Aorta (tissue), 5 donors: ENCODE data around the gene NRIP1. TPM values are rescaled to one million over a fixed set of nuclear protein-coding genes. Genes with fewer than 3 reads are reported as not detected.
"Not testable (repeated sequence)": the region's sequence is repeated elsewhere in the genome, so short reads cannot be mapped to it uniquely, and the experiment has no call there.

Source experiments
- ATAC-seq: fragments of 200-7000 bp; cut with Tn5 transposase; one replicate; pipeline ENCODE4 v1.9.1; 2022; ENCODE audit warnings: moderate library complexity; ENCODE audit not compliant: low FRiP score
- DNase-seq, 2 donors: peaks; one replicate each; pipeline ENCODE4 v3.0.0-alpha.2; 2020
- H3K27ac ChIP-seq, 2 donors: one replicate each; pipeline ENCODE4 v1.5.1; 2013; ENCODE audit warnings: low read length in 2 of 2, mild to moderate bottlenecking in 2 of 2, moderate library complexity in 2 of 2, control low read depth in 1 of 2, inconsistent platforms in 1 of 2, low read depth in 1 of 2
- H3K27me3 ChIP-seq, 2 donors: one replicate each; pipeline ENCODE4 v1.6.1; 2013; ENCODE audit warnings: control low read depth in 1 of 2, low read length in 1 of 2, mild to moderate bottlenecking in 1 of 2, moderate library complexity in 1 of 2; ENCODE audit not compliant: insufficient read depth in 2 of 2, control insufficient read depth in 1 of 2
- H3K36me3 ChIP-seq, 2 donors: one replicate each; pipeline ENCODE4 v1.6.1; 2013; ENCODE audit warnings: control low read depth in 1 of 2, low read length in 1 of 2, mild to moderate bottlenecking in 1 of 2; ENCODE audit not compliant: insufficient read depth in 2 of 2, control insufficient read depth in 1 of 2
- H3K4me1 ChIP-seq, 2 donors: one replicate each; pipeline ENCODE4 v1.6.1; 2013; ENCODE audit warnings: low read length in 2 of 2, control low read depth in 1 of 2, mild to moderate bottlenecking in 1 of 2, moderate library complexity in 1 of 2; ENCODE audit not compliant: insufficient read depth in 2 of 2, control insufficient read depth in 1 of 2
- H3K4me3 ChIP-seq, 2 donors: one replicate each; pipeline ENCODE4 v1.5.1; 2013; ENCODE audit warnings: low read length in 2 of 2, control low read depth in 1 of 2, mild to moderate bottlenecking in 1 of 2
- H3K9me3 ChIP-seq: one replicate; pipeline ENCODE4 v1.6.1; 2013; ENCODE audit warnings: mild to moderate bottlenecking, low read length; ENCODE audit not compliant: control insufficient read depth
- WGBS, 2 donors: extraction: QIAGEN DNeasy Blood & Tissue Kit; methylation state at CpG; one replicate each; pipeline ENCODE4 v1.1.7; 2013; 5-methylcytosine and 5-hydroxymethylcytosine counted together
- intact Hi-C, 2 donors: fragments of 100-400 bp; cut with DNase I; formaldehyde crosslinking; loops; one replicate each; pipeline versions ENCODE4 v1.14.2 to v1.15.0; 2022
- polyA plus RNA-seq, 2 donors: library from polyadenylated mRNA; stranded (reverse); fragments of 200-250 nt; gene quantifications; one replicate each; pipeline ENCODE4 v1.2.3, GENCODE V29; 2013
- total RNA-seq, 2 donors: library from RNA; stranded (reverse); fragmentation: NEBNext Ultra II Directional; extraction: Animal tissue kit (Norgen Biotek cat#: 25700); gene quantifications; one replicate each; pipeline ENCODE4 v1.2.1, GENCODE V29; 2021
- donor health status: healthy with polysubstance abuse.
- donor health status: Bipolar disorder and iron deficiency.
- donor health status: DM: no; HTN: no; CAD: no.
- donor health status: DM: no; HTN: no; CAD: no.
- donor health status: DM: yes; HTN: yes; CAD: no.

The NRIP1 gene
- total and polyA plus RNA-seq, 4 donors, result 3.8 to 37.1 (median 16.6) TPM

GRCh38 chr21:15037095-15037899, 27.5 kb downstream of the NRIP1 start:
- no peak for ATAC-seq
- Histone ChIP-seq H3K27ac (no peak overlapping the region), H3K27me3 (no peaks in the 10 kb centered on the region), H3K4me3 (no peak overlapping the region), H3K36me3 (no peaks in the 10 kb centered on the region), H3K9me3 (no peaks in the 10 kb centered on the region), H3K4me1 (peaks cover 0 to 3% of the 10 kb centered on the region in 2 donors)
- DNase-seq, result no peak
- intact Hi-C loops, result no loop called here
- 91 to 92% methylated on average over 5 of the region's 5 CpGs for WGBS, 2 donors

- no peak for ATAC-seq
- intact Hi-C loops, result no loop called here
- Histone ChIP-seq H3K9me3 (no peaks in the 10 kb centered on the region), H3K27ac (no peak overlapping the region), H3K4me3 (no peak overlapping the region), H3K36me3 (no peaks in the 10 kb centered on the region), H3K4me1 (peaks cover 0 to 3% of the 10 kb centered on the region in 2 donors), H3K27me3 (no peaks in the 10 kb centered on the region)
- WGBS, 2 donors, result 80 to 89% methylated on average over 1 of the region's 1 CpG
- no peak for DNase-seq
Measured at GRCh38 chr21:15036189-15036588, 28.6 kb downstream of the NRIP1 start.

GRCh38 chr21:15034126-15034853, 30.5 kb downstream of the NRIP1 start:
- Histone ChIP-seq H3K4me3 (no peak overlapping the region), H3K27ac (no peak overlapping the region), H3K9me3 (no peaks in the 10 kb centered on the region), H3K27me3 (no peaks in the 10 kb centered on the region), H3K36me3 (no peaks in the 10 kb centered on the region), H3K4me1 (peaks cover 0 to 3% of the 10 kb centered on the region in 2 donors)
- intact Hi-C loops, result no loop called here
- WGBS, 2 donors, result 23 to 37% methylated on average over 2 of the region's 2 CpGs
- DNase-seq (no peak), ATAC-seq (no peak)

DNA sequence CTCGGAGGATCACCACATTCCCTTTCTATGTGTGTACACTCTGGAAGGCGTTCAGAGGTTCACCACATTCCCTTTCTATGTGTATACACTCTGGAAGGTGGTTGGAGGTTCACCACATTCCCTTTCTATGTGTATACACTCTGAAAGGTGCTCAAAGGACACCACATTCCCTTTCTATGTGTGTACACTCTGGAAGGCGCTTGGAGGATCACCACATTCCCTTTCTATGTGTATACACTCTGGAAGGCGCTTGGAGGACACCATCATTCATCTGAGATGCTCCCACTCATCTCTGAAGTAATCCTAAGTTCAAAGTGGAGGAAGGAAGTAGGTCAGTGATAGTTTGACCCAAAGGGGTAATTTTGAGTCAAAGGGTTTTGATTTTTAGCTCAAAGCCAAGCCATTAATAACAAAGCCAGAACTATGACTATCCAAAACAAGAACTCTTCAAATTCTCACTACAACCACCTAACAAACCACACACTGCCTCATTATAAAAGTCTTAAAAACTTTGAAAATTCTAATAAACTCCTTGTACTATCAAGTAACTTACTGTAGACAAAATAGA, 32.9 kb downstream of the NRIP1 start:
- 98% methylated on average over 3 to 4 of the region's 4 CpGs for WGBS, 2 donors
- no peak overlapping the region for H3K4me3 ChIP-seq

DNA sequence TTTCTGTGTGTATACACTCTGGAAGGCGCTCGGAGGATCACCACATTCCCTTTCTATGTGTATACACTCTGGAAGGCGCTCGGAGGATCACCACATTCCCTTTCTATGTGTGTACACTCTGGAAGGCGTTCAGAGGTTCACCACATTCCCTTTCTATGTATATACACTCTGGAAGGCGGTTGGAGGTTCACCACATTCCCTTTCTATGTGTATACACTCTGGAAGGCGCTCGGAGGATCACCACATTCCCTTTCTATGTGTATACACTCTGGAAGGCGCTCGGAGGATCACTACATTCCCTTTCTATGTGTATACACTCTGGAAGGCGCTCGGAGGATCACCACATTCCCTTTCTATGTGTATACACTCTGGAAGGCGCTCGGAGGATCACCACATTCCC, 33.4 kb downstream of the NRIP1 start:
- whole genome bisulfite sequencing, 2 donors, result 91 to 94% methylated on average over 10 to 13 of the region's 14 CpGs
- H3K9me3 ChIP-seq, H3K27ac ChIP-seq, H3K4me3 ChIP-seq, H3K27me3 ChIP-seq, intact Hi-C loops, ATAC-seq, DNase-seq, H3K36me3 ChIP-seq, H3K4me1 ChIP-seq: not testable (repeated sequence)

More for the DNA sequence above, 32.9 kb downstream of the NRIP1 start:
- no peak for ATAC-seq
- Histone ChIP-seq H3K4me1 (peaks cover 0 to 3% of the 10 kb centered on the region in 2 donors), H3K27me3 (no peaks in the 10 kb centered on the region), H3K27ac (no peak overlapping the region), H3K36me3 (no peaks in the 10 kb centered on the region), H3K9me3 (no peaks in the 10 kb centered on the region)
- intact Hi-C loops, result no loop called here
- no peak for DNase-seq

- H3K36me3 ChIP-seq, H3K27ac ChIP-seq, intact Hi-C loops, H3K27me3 ChIP-seq, DNase-seq, ATAC-seq, H3K4me3 ChIP-seq, H3K9me3 ChIP-seq, H3K4me1 ChIP-seq: not testable (repeated sequence)
- 95 to 98% methylated on average over 8 of the region's 8 CpGs for WGBS, 2 donors
Measured at GRCh38 chr21:15030861-15031260, 33.9 kb downstream of the NRIP1 start.

- no peak for ATAC-seq
Measured at GRCh38 chr21:15029077-15029476, 35.7 kb downstream of the NRIP1 start.

GRCh38 chr21:15028186-15028585, 36.6 kb downstream of the NRIP1 start:
- ATAC-seq (no peak), DNase-seq (no peak)
- Histone ChIP-seq H3K4me1 (peaks cover 0 to 1% of the 10 kb centered on the region in 2 donors), H3K27me3 (no peaks in the 10 kb centered on the region), H3K9me3 (no peaks in the 10 kb centered on the region), H3K36me3 (no peaks in the 10 kb centered on the region), H3K27ac (no peak overlapping the region), H3K4me3 (no peak overlapping the region)
- WGBS, 2 donors, result 80% methylated on average over 3 of the region's 3 CpGs
- intact Hi-C loops, result no loop called here

More at GRCh38 chr21:15029077-15029476, 35.7 kb downstream of the NRIP1 start:
- Histone ChIP-seq H3K4me3 (no peak overlapping the region), H3K27ac (no peak overlapping the region), H3K9me3 (no peaks in the 10 kb centered on the region), H3K36me3 (no peaks in the 10 kb centered on the region), H3K4me1 (peaks cover 1 to 3% of the 10 kb centered on the region in 2 donors), H3K27me3 (no peaks in the 10 kb centered on the region)
- 84 to 92% methylated on average over 4 of the region's 4 CpGs for WGBS, 2 donors
- intact Hi-C loops, result no loop called here
- no peak for DNase-seq
